ENCODE measurements around the gene ARRB1. TPM values are rescaled to one million over a fixed set of nuclear protein-coding genes. Genes with fewer than 3 reads are reported as not detected.

The ARRB1 gene
- total and polyA plus RNA-seq, 2 of the 13 experiments (the other 11 are each of a cell fraction or from before 2014, with no cell fraction given) = 22.5 to 35.7 TPM

GRCh38 chr11:75241906-75242644, 109.4 kb downstream of the ARRB1 start:
- DNase-seq (ENCODE audit: low spot score) (no peak), ATAC-seq (no peak), FAIRE-seq (no peak)
- ChIA-PET POLR2A (interaction anchor here (1.3 to 2.5 kb wide), 4 partner anchors 38 to 321 kb away, joined by 3 to 10 read pairs (median 4); no protein-coding TSS in a partner anchor), CTCF (ENCODE audit: low intra/inter-chr PET ratio, low total read pairs) (interaction anchor here (1.5 to 2.4 kb wide), 3 partner anchors 28 to 219 kb away, joined by 6 to 43 read pairs (median 12); no protein-coding TSS in a partner anchor)
- Histone ChIP-seq H3K9me3 (ENCODE audit: low read length) (no peaks in the 10 kb centered on the region), H3K27me3 (ENCODE audit: control insufficient read depth in 1 of 2, insufficient read depth in 2 of 2, low read length in 2 of 2) (peaks cover 14 to 66% of the 10 kb centered on the region in 2 experiments), H4K20me1 (ENCODE audit: insufficient read depth, low read length) (0 out of 2 replicates have a peak, but pooled peaks cover 2% of the 10 kb centered on the region), H3K4me2 (ENCODE audit: low read depth, low read length) (peak overlapping the region; percentile 79), H3K9ac (ENCODE audit: insufficient read depth, low read depth, low read length) (no peak overlapping the region), H3K79me2 (ENCODE audit: insufficient read depth, low read length) (no peaks in the 10 kb centered on the region), H3K4me1 (ENCODE audit: insufficient read depth, low read length) (peaks cover 15% of the 10 kb centered on the region; the same call in 1 of the 2 replicates), H3K4me3 (replicated peaks in 1 of 3; ENCODE audit: insufficient read depth in 1 of 3, low read depth in 2 of 3, low read length in 3 of 3) (peak overlapping the region in 2 of 3 experiments; percentile 46 to 74; a peak in 4 of 6 replicates), H3K27ac (ENCODE audit: extremely low read length, insufficient read depth, low read length) (no peak overlapping the region), H3K36me3 (replicated peaks in 1 of 2; ENCODE audit: control insufficient read depth in 1 of 2, insufficient read depth in 2 of 2, low read length in 2 of 2) (no peaks in the 10 kb centered on the region), H2AFZ (ENCODE audit: low read length) (no peak overlapping the region)
- in situ Hi-C loops (cut with HindIII; ENCODE audit: extremely low pct_ligation_motif_present, low pct_unique_long_range_greater_than_20kb) = loop anchor here (10.0 kb wide), 1 partner anchor 307 kb away; no protein-coding TSS in a partner anchor
- intact Hi-C loops (cut with micrococcal nuclease; ENCODE audit: unreplicated experiment) = loop anchor here (2.0 kb wide), 1 partner anchor 101 kb away; no protein-coding TSS in a partner anchor
- WGBS (ENCODE audit: low lambda C conversion rate) = 18% methylated on average over 22 of the region's 72 CpGs
- no TSS peak for BruUV-seq (replicated peaks)
- TF ChIP-seq YEATS4 (CRISPR knock-in tag; IDR thresholded peaks at IDR 0.05; ENCODE audit: borderline replicate concordance) (no peak), HNRNPLL (IDR thresholded peaks at IDR 0.05; ENCODE audit: low read depth, low read length, poor library complexity, severe bottlenecking) (peak; percentile 94), ZNF549 (CRISPR knock-in tag; IDR thresholded peaks at IDR 0.05) (no peak), DPF2 (CRISPR knock-in tag; IDR thresholded peaks at IDR 0.05; ENCODE audit: borderline replicate concordance, low read depth) (no peak), JARID2 (CRISPR knock-in tag; IDR thresholded peaks at IDR 0.05; ENCODE audit: insufficient replicate concordance) (no peak), EZH2 (conservative IDR thresholded peaks at IDR 0.05; ENCODE audit: low read depth, low read length) (peak; percentile 82; the same call in 1 of the 2 replicates), ZBTB37 (CRISPR knock-in tag; IDR thresholded peaks at IDR 0.05) (no peak), MXD3 (CRISPR knock-in tag; IDR thresholded peaks at IDR 0.05) (0 out of 2 replicates have a peak, but pooled peaks have one; percentile 17), SSRP1 (CRISPR knock-in tag; IDR thresholded peaks at IDR 0.05) (no peak), CEBPG (CRISPR knock-in tag; IDR thresholded peaks at IDR 0.05) (no peak), TFDP2 (CRISPR knock-in tag; IDR thresholded peaks at IDR 0.05) (0 out of 2 replicates have a peak, but pooled peaks have one; percentile 2), ZNF7 (CRISPR knock-in tag; IDR thresholded peaks at IDR 0.05) (no peak), CSRNP1 (CRISPR knock-in tag; IDR thresholded peaks at IDR 0.05) (0 out of 2 replicates have a peak, but pooled peaks have one; percentile 26), ZNF816 (CRISPR knock-in tag; IDR thresholded peaks at IDR 0.05; ENCODE audit: borderline replicate concordance) (no peak)
